ENCODE data around the gene TRPM3. TPM values are rescaled to one million over a fixed set of nuclear protein-coding genes. Genes with fewer than 3 reads are reported as not detected.

TRPM3 gene
- total and polyA plus RNA-seq, 2 donors = 0.14 to 4.6 TPM

- Histone ChIP-seq H3K27ac (ENCODE audit: low read depth in 1 of 2, low read length in 1 of 2) (no peak overlapping the region), H3K4me3 (ENCODE audit: low read length in 2 of 2) (no peak overlapping the region), H3K36me3 (ENCODE audit: control insufficient read depth in 2 of 2, insufficient read depth in 2 of 2, low read length in 1 of 2) (no peaks in the 10 kb centered on the region), H3K27me3 (ENCODE audit: control insufficient read depth in 2 of 2, insufficient read depth in 1 of 2, low read length in 1 of 2) (no peaks in the 10 kb centered on the region), H3K9me3 (ENCODE audit: control insufficient read depth in 2 of 2, insufficient read depth in 1 of 2, low read length in 1 of 2) (no peaks in the 10 kb centered on the region), H3K4me1 (ENCODE audit: control insufficient read depth in 2 of 2, insufficient read depth in 2 of 2, low read length in 2 of 2) (no peaks in the 10 kb centered on the region)
- no peak for DNase-seq (ENCODE audit: low read depth in 6 of 9, low spot score in 9 of 9)
- WGBS = 75% methylated on average over 1 of the region's 1 CpG
Observed at GRCh38 chr9:70921136-70921535, 200.3 kb downstream of the TRPM3 start.

GRCh38 chr9:70917277-70917676, 204.1 kb downstream of the TRPM3 start:
- Histone ChIP-seq H3K4me1 (ENCODE audit: control insufficient read depth in 2 of 2, insufficient read depth in 2 of 2, low read length in 2 of 2) (no peaks in the 10 kb centered on the region), H3K27ac (ENCODE audit: low read depth in 1 of 2, low read length in 1 of 2) (no peak overlapping the region), H3K36me3 (ENCODE audit: control insufficient read depth in 2 of 2, insufficient read depth in 2 of 2, low read length in 1 of 2) (no peaks in the 10 kb centered on the region), H3K4me3 (ENCODE audit: low read length in 2 of 2) (no peak overlapping the region), H3K27me3 (ENCODE audit: control insufficient read depth in 2 of 2, insufficient read depth in 1 of 2, low read length in 1 of 2) (no peaks in the 10 kb centered on the region), H3K9me3 (ENCODE audit: control insufficient read depth in 2 of 2, insufficient read depth in 1 of 2, low read length in 1 of 2) (no peaks in the 10 kb centered on the region)
- 97% methylated on average over 7 of the region's 7 CpGs for whole genome bisulfite sequencing
- DNase-seq (ENCODE audit: low read depth in 6 of 9, low spot score in 9 of 9) = no peak

DNA sequence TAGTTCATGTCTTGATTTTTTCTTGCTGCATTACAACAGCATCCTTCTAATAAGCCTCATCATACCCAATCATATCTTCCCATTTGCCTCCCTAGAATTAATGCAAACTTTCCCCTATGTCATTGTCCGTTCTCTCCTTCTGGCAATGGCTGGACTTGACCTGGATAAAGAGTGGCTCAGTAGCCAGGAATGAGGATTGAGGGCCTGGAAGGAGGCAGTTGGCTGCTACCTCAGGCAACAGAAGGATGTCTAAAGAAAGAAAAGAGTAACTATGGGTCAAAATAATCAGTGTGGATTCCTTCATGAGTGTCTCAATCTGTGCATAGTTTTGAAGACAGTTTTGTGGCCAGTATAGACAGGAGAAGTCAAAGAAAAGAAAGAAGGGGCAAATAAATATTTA, 209.6 kb downstream of the TRPM3 start:
- Histone ChIP-seq H3K4me3 (ENCODE audit: low read length in 2 of 2) (no peak overlapping the region), H3K27ac (ENCODE audit: low read depth in 1 of 2, low read length in 1 of 2) (no peak overlapping the region), H3K4me1 (ENCODE audit: control insufficient read depth in 2 of 2, insufficient read depth in 2 of 2, low read length in 2 of 2) (no peaks in the 10 kb centered on the region), H3K27me3 (ENCODE audit: control insufficient read depth in 2 of 2, insufficient read depth in 1 of 2, low read length in 1 of 2) (no peaks in the 10 kb centered on the region), H3K36me3 (ENCODE audit: control insufficient read depth in 2 of 2, insufficient read depth in 2 of 2, low read length in 1 of 2) (no peaks in the 10 kb centered on the region), H3K9me3 (ENCODE audit: control insufficient read depth in 2 of 2, insufficient read depth in 1 of 2, low read length in 1 of 2) (no peaks in the 10 kb centered on the region)
- DNase-seq (ENCODE audit: low read depth in 6 of 9, low spot score in 9 of 9) = no peak
- 96% methylated on average over 1 of the region's 1 CpG for WGBS

DNA sequence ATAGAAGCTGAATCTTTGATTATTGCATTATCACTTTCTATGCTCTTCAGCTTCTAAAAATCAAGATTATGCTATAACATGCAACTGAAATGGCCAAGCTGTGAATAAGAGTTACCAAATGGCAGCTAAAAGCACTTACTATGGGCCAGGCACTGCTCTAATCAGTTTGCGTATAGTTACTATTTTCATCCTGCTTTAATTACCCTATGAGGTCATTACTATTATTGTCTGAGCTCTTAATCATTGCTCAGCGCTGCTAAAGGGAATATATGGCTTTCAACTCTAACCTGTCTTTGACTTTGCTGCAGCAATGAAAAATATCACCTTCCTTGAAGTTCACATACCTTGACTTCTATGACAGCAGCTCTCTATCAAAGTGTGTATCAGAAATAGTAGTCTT, 210.8 kb downstream of the TRPM3 start:
- no peak overlapping the region for H3K4me3 ChIP-seq (ENCODE audit: low read length in 2 of 2)
- no peaks in the 10 kb centered on the region for H3K36me3 ChIP-seq (ENCODE audit: control insufficient read depth in 2 of 2, insufficient read depth in 2 of 2, low read length in 1 of 2)
- H3K27me3 ChIP-seq (ENCODE audit: control insufficient read depth in 2 of 2, insufficient read depth in 1 of 2, low read length in 1 of 2) = no peaks in the 10 kb centered on the region
- 91% methylated on average over 2 of the region's 2 CpGs for WGBS
- no peak for DNase-seq (ENCODE audit: low read depth in 6 of 9, low spot score in 9 of 9)
- no peaks in the 10 kb centered on the region for H3K4me1 ChIP-seq (ENCODE audit: control insufficient read depth in 2 of 2, insufficient read depth in 2 of 2, low read length in 2 of 2)
- no peak overlapping the region for H3K27ac ChIP-seq (ENCODE audit: low read depth in 1 of 2, low read length in 1 of 2)
- H3K9me3 ChIP-seq (ENCODE audit: control insufficient read depth in 2 of 2, insufficient read depth in 1 of 2, low read length in 1 of 2) = no peaks in the 10 kb centered on the region

DNA sequence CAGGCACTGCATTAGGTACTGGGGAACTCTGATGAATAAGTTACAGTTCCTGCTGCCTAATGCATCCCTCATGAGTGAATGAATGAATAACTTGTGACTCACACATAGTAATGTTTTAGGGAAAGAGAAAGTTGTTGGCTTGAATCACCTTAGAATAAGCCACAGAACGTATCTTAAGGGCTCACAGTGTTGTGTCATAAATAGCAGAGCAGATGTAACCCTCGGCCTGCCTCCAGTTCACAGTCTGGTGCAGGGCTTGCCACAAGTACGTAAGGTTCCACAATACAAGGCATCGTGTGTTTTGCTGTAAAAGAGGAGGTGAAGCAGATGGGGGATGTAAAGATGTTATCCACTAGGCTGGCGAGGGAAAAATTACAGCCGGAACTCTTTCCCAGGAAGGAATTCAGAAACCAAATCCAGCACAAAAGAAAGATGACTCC, 218.7 kb downstream of the TRPM3 start:
- H3K36me3 ChIP-seq (ENCODE audit: control insufficient read depth in 2 of 2, insufficient read depth in 2 of 2, low read length in 1 of 2) = no peaks in the 10 kb centered on the region
- H3K27me3 ChIP-seq (ENCODE audit: control insufficient read depth in 2 of 2, insufficient read depth in 1 of 2, low read length in 1 of 2) = no peaks in the 10 kb centered on the region
- DNase-seq (ENCODE audit: low read depth in 6 of 9, low spot score in 9 of 9) = no peak
- H3K4me3 ChIP-seq (ENCODE audit: low read length in 2 of 2) = no peak overlapping the region
- H3K9me3 ChIP-seq (ENCODE audit: control insufficient read depth in 2 of 2, insufficient read depth in 1 of 2, low read length in 1 of 2) = no peaks in the 10 kb centered on the region
- no peaks in the 10 kb centered on the region for H3K4me1 ChIP-seq (ENCODE audit: control insufficient read depth in 2 of 2, insufficient read depth in 2 of 2, low read length in 2 of 2)
- 76% methylated on average over 6 of the region's 6 CpGs for WGBS
- H3K27ac ChIP-seq (ENCODE audit: low read depth in 1 of 2, low read length in 1 of 2) = no peak overlapping the region

DNA sequence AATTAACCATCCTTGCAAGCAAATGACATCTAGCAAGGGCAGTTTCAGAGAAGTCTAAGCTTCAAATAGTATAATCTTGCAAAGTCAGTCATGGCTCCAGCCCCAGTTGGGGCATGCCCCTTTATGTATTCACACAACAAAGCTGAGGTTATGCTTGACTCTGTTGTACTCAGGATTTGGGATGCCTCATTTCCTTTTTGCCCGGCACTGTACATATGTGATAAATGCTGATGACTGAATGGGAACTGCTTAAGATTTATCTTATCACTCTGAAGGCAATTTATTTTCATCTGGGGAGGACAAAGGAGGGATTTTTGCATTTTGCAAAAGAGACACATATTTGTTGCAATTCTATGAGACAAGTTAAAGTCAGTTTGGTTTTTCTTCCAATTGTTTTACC, 219.2 kb downstream of the TRPM3 start:
- Histone ChIP-seq H3K9me3 (ENCODE audit: control insufficient read depth in 2 of 2, insufficient read depth in 1 of 2, low read length in 1 of 2) (no peaks in the 10 kb centered on the region), H3K36me3 (ENCODE audit: control insufficient read depth in 2 of 2, insufficient read depth in 2 of 2, low read length in 1 of 2) (no peaks in the 10 kb centered on the region), H3K27ac (ENCODE audit: low read depth in 1 of 2, low read length in 1 of 2) (no peak overlapping the region), H3K4me1 (ENCODE audit: control insufficient read depth in 2 of 2, insufficient read depth in 2 of 2, low read length in 2 of 2) (no peaks in the 10 kb centered on the region), H3K4me3 (ENCODE audit: low read length in 2 of 2) (no peak overlapping the region), H3K27me3 (ENCODE audit: control insufficient read depth in 2 of 2, insufficient read depth in 1 of 2, low read length in 1 of 2) (no peaks in the 10 kb centered on the region)
- 83% methylated on average over 1 of the region's 1 CpG for WGBS
- no peak for DNase-seq (ENCODE audit: low read depth in 6 of 9, low spot score in 9 of 9)

DNA sequence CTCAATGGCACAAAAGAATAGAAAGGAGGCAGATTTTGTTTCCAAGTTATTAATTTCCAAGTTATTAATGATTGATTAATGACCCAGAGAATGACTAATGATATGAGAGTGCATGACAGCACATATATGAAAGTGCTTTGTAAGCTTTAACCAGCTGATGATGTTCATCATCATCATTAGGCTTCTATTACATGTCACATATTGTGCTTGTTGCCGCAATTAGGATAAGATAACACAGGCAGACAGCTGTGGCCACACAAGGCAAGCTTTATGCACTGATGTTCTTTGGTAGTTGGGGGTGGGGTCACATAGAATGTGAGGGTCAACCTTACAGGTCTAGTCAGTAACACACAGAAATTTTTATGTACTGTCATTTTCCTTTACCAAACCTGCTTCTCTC, 219.7 kb downstream of the TRPM3 start:
- Histone ChIP-seq H3K36me3 (ENCODE audit: control insufficient read depth in 2 of 2, insufficient read depth in 2 of 2, low read length in 1 of 2) (no peaks in the 10 kb centered on the region), H3K27me3 (ENCODE audit: control insufficient read depth in 2 of 2, insufficient read depth in 1 of 2, low read length in 1 of 2) (no peaks in the 10 kb centered on the region), H3K9me3 (ENCODE audit: control insufficient read depth in 2 of 2, insufficient read depth in 1 of 2, low read length in 1 of 2) (no peaks in the 10 kb centered on the region), H3K27ac (ENCODE audit: low read depth in 1 of 2, low read length in 1 of 2) (no peak overlapping the region), H3K4me3 (ENCODE audit: low read length in 2 of 2) (no peak overlapping the region), H3K4me1 (ENCODE audit: control insufficient read depth in 2 of 2, insufficient read depth in 2 of 2, low read length in 2 of 2) (no peaks in the 10 kb centered on the region)
- DNase-seq (ENCODE audit: low read depth in 6 of 9, low spot score in 9 of 9) = no peak
- 96% methylated on average over 1 of the region's 1 CpG for WGBS

- Histone ChIP-seq H3K27ac (ENCODE audit: low read depth in 1 of 2, low read length in 1 of 2) (no peak overlapping the region), H3K4me1 (ENCODE audit: control insufficient read depth in 2 of 2, insufficient read depth in 2 of 2, low read length in 2 of 2) (no peaks in the 10 kb centered on the region), H3K27me3 (ENCODE audit: control insufficient read depth in 2 of 2, insufficient read depth in 1 of 2, low read length in 1 of 2) (no peaks in the 10 kb centered on the region), H3K36me3 (ENCODE audit: control insufficient read depth in 2 of 2, insufficient read depth in 2 of 2, low read length in 1 of 2) (no peaks in the 10 kb centered on the region), H3K4me3 (ENCODE audit: low read length in 2 of 2) (no peak overlapping the region), H3K9me3 (ENCODE audit: control insufficient read depth in 2 of 2, insufficient read depth in 1 of 2, low read length in 1 of 2) (no peaks in the 10 kb centered on the region)
- no peak for DNase-seq (ENCODE audit: low read depth in 6 of 9, low spot score in 9 of 9)
Observed at GRCh38 chr9:70901013-70901412, 220.4 kb downstream of the TRPM3 start.

- Histone ChIP-seq H3K27ac (ENCODE audit: low read depth in 1 of 2, low read length in 1 of 2) (no peak overlapping the region), H3K4me3 (ENCODE audit: low read length in 2 of 2) (no peak overlapping the region), H3K36me3 (ENCODE audit: control insufficient read depth in 2 of 2, insufficient read depth in 2 of 2, low read length in 1 of 2) (no peaks in the 10 kb centered on the region), H3K4me1 (ENCODE audit: control insufficient read depth in 2 of 2, insufficient read depth in 2 of 2, low read length in 2 of 2) (no peaks in the 10 kb centered on the region), H3K9me3 (ENCODE audit: control insufficient read depth in 2 of 2, insufficient read depth in 1 of 2, low read length in 1 of 2) (no peaks in the 10 kb centered on the region), H3K27me3 (ENCODE audit: control insufficient read depth in 2 of 2, insufficient read depth in 1 of 2, low read length in 1 of 2) (no peaks in the 10 kb centered on the region)
- no peak for DNase-seq (ENCODE audit: low read depth in 6 of 9, low spot score in 9 of 9)
- 93% methylated on average over 4 of the region's 4 CpGs for WGBS
Observed at GRCh38 chr9:70893580-70894122, 227.8 kb downstream of the TRPM3 start.

- DNase-seq (ENCODE audit: low read depth in 6 of 9, low spot score in 9 of 9) = no peak
- Histone ChIP-seq H3K9me3 (ENCODE audit: control insufficient read depth in 2 of 2, insufficient read depth in 1 of 2, low read length in 1 of 2) (no peaks in the 10 kb centered on the region), H3K27me3 (ENCODE audit: control insufficient read depth in 2 of 2, insufficient read depth in 1 of 2, low read length in 1 of 2) (no peaks in the 10 kb centered on the region), H3K4me3 (ENCODE audit: low read length in 2 of 2) (no peak overlapping the region), H3K27ac (ENCODE audit: low read depth in 1 of 2, low read length in 1 of 2) (no peak overlapping the region), H3K4me1 (ENCODE audit: control insufficient read depth in 2 of 2, insufficient read depth in 2 of 2, low read length in 2 of 2) (no peaks in the 10 kb centered on the region), H3K36me3 (ENCODE audit: control insufficient read depth in 2 of 2, insufficient read depth in 2 of 2, low read length in 1 of 2) (no peaks in the 10 kb centered on the region)
- WGBS = 72% methylated on average over 1 of the region's 1 CpG
Observed at GRCh38 chr9:70888471-70888870, 232.9 kb downstream of the TRPM3 start.
